GM19467 (cell line): ENCODE results near the gene SDF4.

ENCODE experiments used
- ATAC-seq: cut with Tn5 transposase; IDR thresholded peaks from one replicate; pipeline ENCODE4 v1.9.1; 2021; ENCODE audit warnings: mild to moderate bottlenecking, moderate library complexity; ENCODE audit not compliant: unreplicated experiment

SDF4 gene

GRCh38 chr1:1242461-1243265 is 10.9 kb upstream of the SDF4 start:
- no peak for ATAC-seq

- no peak for ATAC-seq
These were observed 9.9 kb upstream of the SDF4 start for GRCh38 chr1:1241588-1242219.

GRCh38 chr1:1240822-1241587 is 9.2 kb upstream of the SDF4 start:
- ATAC-seq, result no peak

- ATAC-seq, result no peak
These were observed 8.5 kb upstream of the SDF4 start for GRCh38 chr1:1240348-1240732.

GRCh38 chr1:1239614-1240347 is 8.0 kb upstream of the SDF4 start:
- ATAC-seq, result no peak

- no peak for ATAC-seq
These were observed 7.4 kb upstream of the SDF4 start for GRCh38 chr1:1239227-1239613.

- no peak for ATAC-seq
These were observed 6.9 kb upstream of the SDF4 start for GRCh38 chr1:1238702-1239178.

GRCh38 chr1:1237874-1238701 is 6.3 kb upstream of the SDF4 start:
- ATAC-seq, result no peak

- no peak for ATAC-seq
These were observed 5.4 kb upstream of the SDF4 start for GRCh38 chr1:1236945-1237873.

GRCh38 chr1:1236176-1236763 is 4.5 kb upstream of the SDF4 start:
- ATAC-seq, result no peak

- no peak for ATAC-seq
These were observed 3.4 kb upstream of the SDF4 start for GRCh38 chr1:1235016-1235744.

- no peak for ATAC-seq
These were observed 2.5 kb upstream of the SDF4 start for GRCh38 chr1:1234180-1234808.

GRCh38 chr1:1233567-1233892 is 1.7 kb upstream of the SDF4 start:
- ATAC-seq, result no peak

GRCh38 chr1:1232796-1233566 is 1.2 kb upstream of the SDF4 start:
- no peak for ATAC-seq

GRCh38 chr1:1232208-1232795 is 501 bp upstream of the SDF4 start, which contains the start of gene B3GALT6:
Gene B3GALT6, plus strand, starts transcription at chr1:1232237. Its CDS starts 42 bp downstream, at chr1:1232279.
- ATAC-seq, result no peak

GRCh38 chr1:1230656-1231399 is 973 bp downstream of the SDF4 start:
- ATAC-seq, result no peak
